Fibroblast of lung (primary cell): ENCODE measurements around the gene PNLIP. TPM values are rescaled to one million over a fixed set of nuclear protein-coding genes. Genes with fewer than 3 reads are reported as not detected.

Source experiments
- DNase-seq, 2 donors: peaks; one replicate each; pipeline versions ENCODE4 v3.0.0 to v3.0.0-alpha.2; 2010; ENCODE audit warnings: low read depth in 2 of 2
- H2AFZ ChIP-seq: 2 replicates; pipeline ENCODE4 v1.5.1; 2012; ENCODE audit warnings: low read length, control low read depth, inconsistent platforms
- H3K27ac ChIP-seq: 2 replicates; pipeline ENCODE4 v1.5.1; 2011; ENCODE audit warnings: low read length, control low read depth; ENCODE audit not compliant: insufficient read depth
- H3K27me3 ChIP-seq: 2 replicates; pipeline ENCODE4 v1.5.1; 2011; ENCODE audit warnings: mild to moderate bottlenecking, low read length; ENCODE audit not compliant: control insufficient read depth, insufficient read depth
- H3K36me3 ChIP-seq: 2 replicates; pipeline ENCODE4 v1.5.1; 2011; ENCODE audit warnings: low read length; ENCODE audit not compliant: control insufficient read depth, insufficient read depth
- H3K4me1 ChIP-seq: 2 replicates; pipeline ENCODE4 v1.5.1; 2011; ENCODE audit warnings: low read length; ENCODE audit not compliant: control insufficient read depth, insufficient read depth; ENCODE audit errors: extremely low read depth
- H3K4me2 ChIP-seq: 2 replicates; pipeline ENCODE4 v1.5.1; 2011; ENCODE audit warnings: low read length, control low read depth; ENCODE audit not compliant: insufficient read depth; ENCODE audit errors: extremely low read depth
- H3K4me3 ChIP-seq, 4 experiments: fragments of 200-600 bp in 1 of 4; sonication (generic) in 1 of 4; replicated peaks in 1 of 4; 2 replicates each; pipeline ENCODE4 v1.5.1; 2011 to 2016; ENCODE audit warnings: low read length in 4 of 4, low read depth in 3 of 4, mild to moderate bottlenecking in 3 of 4, control low read depth in 2 of 4, inconsistent platforms in 1 of 4, mixed read lengths in 1 of 4; ENCODE audit not compliant: insufficient read depth in 1 of 4; ENCODE audit errors: control extremely low read depth in 1 of 4
- H3K79me2 ChIP-seq: 2 replicates; pipeline ENCODE4 v1.5.1; 2012; ENCODE audit warnings: mild to moderate bottlenecking, low read length, inconsistent platforms; ENCODE audit not compliant: control insufficient read depth, insufficient read depth
- H3K9ac ChIP-seq: 2 replicates; pipeline ENCODE4 v1.5.1; 2011; ENCODE audit warnings: mild to moderate bottlenecking, low read length, control low read depth; ENCODE audit not compliant: insufficient read depth
- H3K9me3 ChIP-seq: 2 replicates; pipeline ENCODE4 v1.5.1; 2012; ENCODE audit warnings: low read depth, low read length; ENCODE audit not compliant: control insufficient read depth, insufficient read depth
- H4K20me1 ChIP-seq: 2 replicates; pipeline ENCODE4 v1.5.1; 2011; ENCODE audit warnings: low read length; ENCODE audit not compliant: control insufficient read depth, insufficient read depth; ENCODE audit errors: extremely low read depth
- CTCF ChIP-seq, 2 donors: IDR thresholded peaks in 1 of 2; conservative IDR thresholded peaks in 1 of 2; 1 replicate in 1 of 2; 2 replicates in 1 of 2; pipeline ENCODE4 v1.5.1; 2011 to 2012; ENCODE audit warnings: low read length in 2 of 2, control low read depth in 1 of 2, inconsistent platforms in 1 of 2, low read depth in 1 of 2, mild to moderate bottlenecking in 1 of 2
- EZH2 ChIP-seq: IDR thresholded peaks from 2 replicates; pipeline ENCODE4 v1.5.1; 2012; ENCODE audit warnings: low read length, control low read depth, mild to moderate bottlenecking; ENCODE audit errors: missing control alignments
- polyA plus RNA-seq, 2 donors: library from polyadenylated mRNA; depleted of rRNA in 1 of 2; stranded (reverse) in 1 of 2; unstranded in 1 of 2; fragments of >200 nt; gene quantifications; 2 replicates each; pipeline ENCODE4 v1.2.1, GENCODE V29; 2011 to 2012; ENCODE audit warnings: missing spikeins in 1 of 2
- total RNA-seq: library from RNA; depleted of rRNA; stranded (reverse); fragments of >200 nt; gene quantifications from 2 replicates; pipeline ENCODE4 v1.2.1, GENCODE V29; 2014

Gene PNLIP
- total and polyA plus RNA-seq, 2 donors (not counting 1 experiment from before 2014, with no cell fraction given), result not detected

DNA sequence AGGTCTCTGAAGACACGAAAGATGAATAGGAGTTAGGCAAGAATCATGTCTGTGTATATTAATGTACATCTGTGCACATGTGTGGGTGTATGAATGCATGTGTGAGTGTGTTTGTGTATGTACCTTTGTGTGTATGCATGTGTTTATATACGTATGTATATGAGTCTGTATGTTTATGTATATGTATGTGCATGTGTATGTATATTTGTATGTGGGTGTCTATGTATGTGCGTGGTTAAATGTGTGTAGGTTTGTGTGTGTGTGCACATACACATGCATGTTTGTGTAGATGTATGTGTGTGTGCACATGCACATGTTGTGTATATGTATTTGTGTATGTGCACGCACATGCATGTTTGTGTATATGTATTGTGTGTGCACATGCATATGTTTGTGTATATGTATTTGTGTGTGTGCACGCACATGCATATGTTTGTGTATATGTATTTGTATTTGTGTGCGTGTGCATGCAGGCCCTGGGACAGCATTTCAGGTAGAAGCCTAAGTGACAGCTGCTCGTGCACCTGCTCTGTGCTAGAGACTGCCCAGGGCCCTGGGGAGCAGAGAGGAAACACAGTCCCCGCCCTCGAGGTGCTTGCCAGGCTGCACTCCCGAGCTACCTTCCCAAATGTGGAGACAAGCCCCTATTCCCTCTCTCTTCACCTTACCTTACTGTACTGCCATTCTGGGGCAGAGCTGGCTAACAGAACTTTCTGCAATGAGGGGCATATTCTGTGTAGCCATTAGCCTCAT lies 57.1 kb downstream of the PNLIP start:
- Histone ChIP-seq H2AFZ (no peak overlapping the region), H3K27me3 (no peaks in the 10 kb centered on the region), H3K9me3 (no peaks in the 10 kb centered on the region), H3K4me1 (no peaks in the 10 kb centered on the region), H3K4me3 (no peak overlapping the region), H3K9ac (no peak overlapping the region), H3K4me2 (no peak overlapping the region), H3K79me2 (no peaks in the 10 kb centered on the region), H3K27ac (no peak overlapping the region), H4K20me1 (no peaks in the 10 kb centered on the region), H3K36me3 (no peaks in the 10 kb centered on the region)
- DNase-seq, result no peak
- TF ChIP-seq CTCF (conservative IDR thresholded peaks at IDR 0.05 in 1 of 2, IDR thresholded peaks at IDR 0.05 in 1 of 2; ENCODE audit: low read depth in 1 of 2, low read length in 2 of 2) (no peak), EZH2 (no peak)

DNA sequence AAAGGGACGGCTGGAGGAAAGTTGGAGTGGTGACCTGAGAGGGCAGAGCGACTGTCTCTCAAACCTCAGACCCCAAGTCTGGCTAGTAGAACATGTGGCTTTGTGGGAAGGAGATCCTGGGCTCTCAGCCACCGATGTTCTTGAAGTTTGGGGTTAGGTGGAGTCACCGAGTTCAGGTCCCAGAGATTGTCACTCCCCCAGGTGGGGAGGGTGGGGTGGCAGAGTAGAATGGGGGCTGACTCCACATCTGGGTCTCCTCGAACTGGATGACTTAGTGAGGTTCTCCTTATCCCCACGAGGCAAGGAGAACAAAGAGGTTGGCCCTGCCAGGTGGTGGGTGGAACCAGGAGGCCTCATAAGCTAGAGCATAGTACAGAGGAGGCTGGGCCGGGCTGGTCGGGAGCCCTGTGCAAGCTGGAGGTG lies 60.3 kb downstream of the PNLIP start:
- H2AFZ ChIP-seq, result no peak overlapping the region
- no peak for TF ChIP-seq EZH2
- TF ChIP-seq CTCF (conservative IDR thresholded peaks at IDR 0.05 in 1 of 2, IDR thresholded peaks at IDR 0.05 in 1 of 2; ENCODE audit: low read depth in 1 of 2, low read length in 2 of 2), result no peak
- no peaks in the 10 kb centered on the region for H3K79me2 ChIP-seq
- H3K36me3 ChIP-seq, result no peaks in the 10 kb centered on the region
- no peaks in the 10 kb centered on the region for H3K4me1 ChIP-seq
- no peak overlapping the region for H3K27ac ChIP-seq
- no peak overlapping the region for H3K4me3 ChIP-seq
- DNase-seq, result no peak
- H3K4me2 ChIP-seq, result no peak overlapping the region
- H4K20me1 ChIP-seq, result no peaks in the 10 kb centered on the region
- no peaks in the 10 kb centered on the region for H3K9me3 ChIP-seq
- H3K9ac ChIP-seq, result no peak overlapping the region
- no peaks in the 10 kb centered on the region for H3K27me3 ChIP-seq

DNA sequence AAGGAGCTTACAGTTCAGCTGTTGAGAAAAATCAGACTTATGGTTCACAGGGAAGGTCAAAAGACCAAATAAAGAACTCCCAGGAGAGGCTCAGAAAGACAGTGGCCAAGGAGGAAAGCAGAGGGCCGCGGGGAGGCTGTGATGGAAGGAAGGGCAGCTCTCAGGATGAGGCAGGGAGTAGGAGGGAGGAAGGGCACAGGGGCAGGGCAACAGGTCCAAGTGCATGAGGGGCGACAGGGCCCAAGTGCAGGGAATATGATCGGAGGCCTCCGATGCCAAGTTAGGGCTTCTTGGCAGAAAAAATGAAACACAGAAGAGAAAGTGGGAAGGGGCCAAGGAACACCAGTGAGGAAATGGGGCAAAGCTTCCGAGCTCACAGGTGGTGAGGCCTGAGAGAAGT lies 61.6 kb downstream of the PNLIP start:
- Histone ChIP-seq H3K27me3 (no peaks in the 10 kb centered on the region), H3K79me2 (no peaks in the 10 kb centered on the region), H3K9me3 (no peaks in the 10 kb centered on the region), H2AFZ (no peak overlapping the region), H3K4me2 (no peak overlapping the region), H3K4me3 (no peak overlapping the region), H3K36me3 (no peaks in the 10 kb centered on the region), H3K9ac (no peak overlapping the region), H3K27ac (no peak overlapping the region), H4K20me1 (no peaks in the 10 kb centered on the region), H3K4me1 (no peaks in the 10 kb centered on the region)
- DNase-seq, result no peak
- TF ChIP-seq EZH2, result no peak
- TF ChIP-seq CTCF (conservative IDR thresholded peaks at IDR 0.05 in 1 of 2, IDR thresholded peaks at IDR 0.05 in 1 of 2; ENCODE audit: low read depth in 1 of 2, low read length in 2 of 2), result no peak
